ENCODE results near the gene ABCA3.
"Not testable (repeated sequence)": the region's sequence is repeated elsewhere in the genome, so short reads cannot be mapped to it uniquely, and the experiment has no call there.

Gene ABCA3

GRCh38 chr16:2251296-2252111 lies 89.0 kb downstream of the ABCA3 start, which contains the start of gene ECI1:
Gene ECI1 (minus strand): TSS chr16:2251587. CDS start chr16:2251566, 21 bp downstream.
- H3K9me3 Mint-ChIP-seq: no peaks in the 10 kb centered on the region
- H3K4me1 Mint-ChIP-seq (ENCODE audit: low read depth): peaks cover 2% of the 10 kb centered on the region

GRCh38 chr16:2250652-2251295 lies 89.8 kb downstream of the ABCA3 start:
- Mint-ChIP-seq H3K27ac (peak overlapping the region; percentile 91), H3K9me3 (no peaks in the 10 kb centered on the region), H3K4me3 (peak overlapping the region; percentile 94), H3K4me1 (ENCODE audit: low read depth) (peaks cover 2% of the 10 kb centered on the region), H3K36me3 (ENCODE audit: low read depth) (peaks cover 17% of the 10 kb centered on the region), H3K27me3 (ENCODE audit: low read depth) (no peaks in the 10 kb centered on the region)

More at GRCh38 chr16:2251296-2252111, 89.0 kb downstream of the ABCA3 start, which contains the start of gene ECI1:
- peak within 1 kb of the TSS; percentile 91 for H3K27ac Mint-ChIP-seq
- no peaks in the 10 kb centered on the region for H3K27me3 Mint-ChIP-seq (ENCODE audit: low read depth)
- H3K4me3 Mint-ChIP-seq: peak within 1 kb of the TSS; percentile 94
- H3K36me3 Mint-ChIP-seq (ENCODE audit: low read depth): peaks cover 24% of the 10 kb centered on the region

DNA sequence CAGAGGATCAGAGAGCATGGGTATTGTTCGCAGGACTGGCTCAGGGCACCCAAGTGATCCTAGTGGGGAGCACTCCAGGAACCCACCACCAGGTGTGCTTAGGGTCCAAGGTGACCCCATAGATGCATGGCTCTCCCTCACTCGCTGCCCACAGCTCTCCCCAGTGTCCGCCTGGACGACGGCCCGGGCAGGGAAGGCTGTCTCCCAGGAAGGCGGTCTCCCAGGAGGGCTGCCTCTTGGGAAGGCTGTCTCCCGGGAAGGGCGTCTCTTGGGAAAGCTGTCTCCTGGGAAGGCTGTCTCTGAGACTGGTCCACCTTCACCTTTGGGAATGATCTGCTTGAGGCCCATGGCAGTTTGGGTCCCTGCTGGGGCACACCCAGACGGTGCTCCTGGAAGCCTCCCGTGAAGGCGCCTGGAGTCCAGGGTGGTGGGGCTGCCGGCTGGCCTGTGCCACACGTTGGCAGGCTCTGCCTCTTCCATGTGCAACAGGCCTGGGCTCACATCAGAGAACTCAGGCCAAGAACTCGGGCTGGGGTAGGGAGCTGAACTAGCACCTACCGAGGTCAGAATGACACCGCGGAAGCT lies 94.1 kb downstream of the ABCA3 start:
- peaks cover 3% of the 10 kb centered on the region for H3K36me3 Mint-ChIP-seq (ENCODE audit: low read depth)
- H3K4me1 Mint-ChIP-seq (ENCODE audit: low read depth): peaks cover 2% of the 10 kb centered on the region
- H3K9me3 Mint-ChIP-seq: no peaks in the 10 kb centered on the region
- no peak overlapping the region for H3K27ac Mint-ChIP-seq
- no peaks in the 10 kb centered on the region for H3K27me3 Mint-ChIP-seq (ENCODE audit: low read depth)
- no peak overlapping the region for H3K4me3 Mint-ChIP-seq

- H3K27me3 Mint-ChIP-seq (ENCODE audit: low read depth): no peaks in the 10 kb centered on the region
- H3K27ac Mint-ChIP-seq: no peak overlapping the region
- H3K4me1 Mint-ChIP-seq (ENCODE audit: low read depth): no peaks in the 10 kb centered on the region
- H3K4me3 Mint-ChIP-seq: no peak overlapping the region
- no peaks in the 10 kb centered on the region for H3K9me3 Mint-ChIP-seq
- peaks cover 3% of the 10 kb centered on the region for H3K36me3 Mint-ChIP-seq (ENCODE audit: low read depth)
Measured at GRCh38 chr16:2244926-2245795, 95.4 kb downstream of the ABCA3 start.

DNA sequence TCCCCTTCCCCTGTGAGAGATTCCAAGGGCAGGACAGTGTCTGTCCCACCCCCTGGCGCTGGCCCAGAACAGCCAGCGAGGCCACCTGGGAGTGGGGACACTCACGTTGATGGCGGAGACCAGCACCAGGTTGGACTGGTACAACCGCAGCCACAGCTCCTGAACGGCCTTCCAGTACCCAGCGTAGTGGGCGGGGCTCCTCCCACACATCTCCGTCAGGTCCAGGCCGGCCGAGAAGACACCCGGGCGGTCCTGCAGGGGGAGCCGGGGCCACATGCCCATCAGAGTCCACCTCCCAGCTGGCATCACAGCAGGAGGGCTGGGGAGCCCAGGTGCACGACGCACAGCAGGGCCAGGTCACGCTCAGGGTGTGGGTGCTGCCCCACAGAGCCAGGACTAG lies 96.2 kb downstream of the ABCA3 start:
- H3K36me3 Mint-ChIP-seq (ENCODE audit: low read depth): peaks cover 5% of the 10 kb centered on the region
- no peaks in the 10 kb centered on the region for H3K4me1 Mint-ChIP-seq (ENCODE audit: low read depth)

DNA sequence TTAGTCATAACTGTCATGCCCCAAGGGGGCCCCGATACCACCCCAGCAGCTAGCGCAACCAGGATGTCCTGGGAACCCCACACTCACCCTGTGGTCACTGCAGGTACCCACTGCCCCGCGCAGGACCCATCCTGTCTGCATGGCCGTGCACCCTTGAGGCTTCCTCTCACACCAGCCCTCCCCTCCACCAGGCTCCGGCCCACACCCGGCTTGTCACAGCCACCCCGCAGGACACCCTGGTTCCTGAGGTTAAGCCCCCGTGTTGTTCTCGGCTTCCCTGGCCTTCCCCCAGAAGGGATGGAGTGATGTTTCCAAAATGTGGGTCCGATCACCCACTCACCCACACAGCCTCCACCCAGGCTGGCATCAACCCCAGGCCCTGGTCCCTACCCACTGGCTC lies 96.7 kb downstream of the ABCA3 start:
- Mint-ChIP-seq H3K4me1 (ENCODE audit: low read depth) (no peaks in the 10 kb centered on the region), H3K27ac (no peak overlapping the region), H3K4me3 (no peak overlapping the region), H3K9me3 (no peaks in the 10 kb centered on the region), H3K27me3 (ENCODE audit: low read depth) (no peaks in the 10 kb centered on the region), H3K36me3 (ENCODE audit: low read depth) (peaks cover 5% of the 10 kb centered on the region)

More for the DNA sequence above, 96.2 kb downstream of the ABCA3 start:
- H3K27me3 Mint-ChIP-seq (ENCODE audit: low read depth): no peaks in the 10 kb centered on the region
- no peaks in the 10 kb centered on the region for H3K9me3 Mint-ChIP-seq
- no peak overlapping the region for H3K4me3 Mint-ChIP-seq
- H3K27ac Mint-ChIP-seq: no peak overlapping the region

DNA sequence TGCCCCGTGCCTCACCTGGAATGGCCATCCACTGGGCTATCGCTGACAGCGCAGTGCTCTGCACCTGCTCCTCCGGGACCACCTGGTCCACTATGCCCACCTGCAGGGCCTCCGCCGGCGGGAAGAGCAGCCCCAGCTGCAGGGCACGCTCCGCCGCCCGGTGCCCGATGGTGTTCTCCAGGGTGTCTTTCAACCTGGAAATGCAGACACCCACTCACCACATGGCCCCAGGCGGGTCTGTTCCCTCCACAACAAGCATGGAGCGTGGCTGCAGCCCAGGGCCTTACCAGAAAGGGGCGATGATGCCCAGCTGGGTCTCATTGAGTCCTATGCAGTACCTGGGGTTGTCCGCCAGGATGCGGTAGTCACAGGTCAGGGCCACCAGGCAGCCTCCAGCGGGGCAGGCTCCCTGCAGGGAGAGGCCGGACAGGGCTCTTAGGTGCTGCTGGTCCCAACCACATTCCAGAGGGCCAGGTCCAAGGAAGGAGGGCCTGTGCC lies 97.4 kb downstream of the ABCA3 start:
- Mint-ChIP-seq H3K27ac (no peak overlapping the region), H3K36me3 (ENCODE audit: low read depth) (peaks cover 5% of the 10 kb centered on the region), H3K4me1 (ENCODE audit: low read depth) (no peaks in the 10 kb centered on the region), H3K9me3 (no peaks in the 10 kb centered on the region), H3K4me3 (no peak overlapping the region), H3K27me3 (ENCODE audit: low read depth) (no peaks in the 10 kb centered on the region)

DNA sequence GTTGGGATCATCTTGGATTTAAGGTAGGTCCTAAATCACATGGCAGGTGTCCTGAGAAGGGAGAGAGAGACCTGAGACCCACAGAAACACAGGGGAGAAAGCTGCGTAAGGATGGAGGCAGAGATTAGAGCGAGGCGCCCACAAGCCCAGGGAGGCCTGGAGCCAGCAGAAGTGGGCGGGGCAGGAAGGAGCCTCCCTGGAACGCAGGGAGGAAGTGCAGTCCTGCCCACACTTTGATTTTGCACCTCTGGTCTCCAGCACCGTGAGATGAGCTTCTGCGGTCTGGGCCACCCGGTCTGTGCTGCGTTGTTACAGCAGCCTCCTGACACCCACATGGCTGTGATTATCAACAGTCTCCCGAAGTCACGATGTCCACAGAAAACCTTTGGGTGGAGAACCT lies 97.9 kb downstream of the ABCA3 start:
- Mint-ChIP-seq H3K36me3 (ENCODE audit: low read depth) (peaks cover 5% of the 10 kb centered on the region), H3K9me3 (no peaks in the 10 kb centered on the region), H3K4me1 (ENCODE audit: low read depth) (no peaks in the 10 kb centered on the region), H3K4me3 (no peak overlapping the region), H3K27me3 (ENCODE audit: low read depth) (no peaks in the 10 kb centered on the region), H3K27ac (no peak overlapping the region)

GRCh38 chr16:2240331-2240730 lies 100.2 kb downstream of the ABCA3 start:
- not testable (repeated sequence) for H3K36me3 Mint-ChIP-seq (ENCODE audit: low read depth); H3K27ac Mint-ChIP-seq; H3K4me3 Mint-ChIP-seq; H3K4me1 Mint-ChIP-seq (ENCODE audit: low read depth); H3K27me3 Mint-ChIP-seq (ENCODE audit: low read depth); H3K9me3 Mint-ChIP-seq

GRCh38 chr16:2238838-2239675 lies 101.5 kb downstream of the ABCA3 start:
- Mint-ChIP-seq H3K27me3 (ENCODE audit: low read depth) (no peaks in the 10 kb centered on the region), H3K4me1 (ENCODE audit: low read depth) (no peaks in the 10 kb centered on the region), H3K4me3 (no peak overlapping the region), H3K27ac (no peak overlapping the region), H3K9me3 (no peaks in the 10 kb centered on the region), H3K36me3 (ENCODE audit: low read depth) (peaks cover 8% of the 10 kb centered on the region)

DNA sequence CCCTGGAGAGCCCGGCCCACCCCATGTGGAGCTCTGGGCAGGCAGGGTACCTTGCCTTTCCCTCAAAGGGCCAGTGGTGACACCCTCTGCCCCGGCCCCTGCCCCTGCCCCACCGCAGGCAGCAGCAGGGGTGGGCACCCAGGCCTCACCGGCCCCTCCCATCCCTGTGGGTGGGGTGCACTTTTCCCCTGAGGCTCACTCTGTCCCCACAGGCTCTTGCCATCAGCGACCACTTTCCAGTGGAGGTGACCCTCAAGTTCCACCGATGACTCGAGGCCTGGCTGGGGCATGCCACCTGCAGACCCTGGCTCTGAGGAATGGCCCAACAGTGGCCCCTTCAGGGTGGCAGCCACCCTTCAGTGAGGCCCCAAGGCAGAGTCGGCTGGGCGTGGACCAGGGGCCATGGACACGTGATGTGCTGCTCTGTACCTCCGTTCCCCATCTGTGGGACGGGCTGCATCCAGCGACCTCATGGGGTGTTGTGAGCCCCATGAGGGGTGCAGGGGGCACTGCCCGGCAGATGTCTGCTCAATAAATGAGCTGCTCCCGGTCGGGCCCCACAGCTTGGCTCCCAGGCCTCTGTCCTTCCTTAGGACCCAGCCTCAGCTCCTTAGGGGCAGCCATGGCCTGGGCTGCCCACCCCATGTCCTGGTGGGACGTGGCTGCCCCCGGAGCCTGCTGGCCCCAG lies 102.2 kb downstream of the ABCA3 start:
- Mint-ChIP-seq H3K9me3 (no peaks in the 10 kb centered on the region), H3K27ac (no peak overlapping the region), H3K27me3 (ENCODE audit: low read depth) (no peaks in the 10 kb centered on the region), H3K4me1 (ENCODE audit: low read depth) (no peaks in the 10 kb centered on the region), H3K36me3 (ENCODE audit: low read depth) (peaks cover 8% of the 10 kb centered on the region), H3K4me3 (no peak overlapping the region)

- no peak overlapping the region for H3K27ac Mint-ChIP-seq
- no peaks in the 10 kb centered on the region for H3K4me1 Mint-ChIP-seq (ENCODE audit: low read depth)
- no peaks in the 10 kb centered on the region for H3K27me3 Mint-ChIP-seq (ENCODE audit: low read depth)
- no peaks in the 10 kb centered on the region for H3K9me3 Mint-ChIP-seq
- H3K36me3 Mint-ChIP-seq (ENCODE audit: low read depth): peaks cover 8% of the 10 kb centered on the region
- no peak overlapping the region for H3K4me3 Mint-ChIP-seq
Measured at GRCh38 chr16:2237493-2238149, 102.9 kb downstream of the ABCA3 start.

DNA sequence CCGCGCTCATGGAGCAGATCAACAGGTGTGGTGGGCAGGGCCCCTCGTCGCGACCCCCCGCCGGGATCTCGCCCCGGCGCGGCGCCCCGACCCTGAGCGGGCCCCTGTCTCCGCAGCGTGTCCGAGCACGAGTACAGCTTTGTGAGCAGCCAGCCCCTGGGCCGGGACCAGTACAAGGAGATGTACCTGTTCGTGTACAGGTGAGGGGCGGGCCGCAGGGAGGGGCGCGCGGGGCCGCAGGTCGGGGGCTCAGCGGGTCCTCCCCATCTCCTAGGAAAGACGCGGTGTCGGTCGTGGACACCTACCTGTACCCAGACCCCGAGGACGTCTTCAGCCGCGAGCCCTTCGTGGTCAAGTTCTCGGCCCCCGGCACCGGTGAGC lies 103.4 kb downstream of the ABCA3 start:
- Mint-ChIP-seq H3K27me3 (ENCODE audit: low read depth) (no peaks in the 10 kb centered on the region), H3K36me3 (ENCODE audit: low read depth) (peaks cover 5% of the 10 kb centered on the region), H3K4me1 (ENCODE audit: low read depth) (no peaks in the 10 kb centered on the region), H3K4me3 (no peak overlapping the region), H3K27ac (no peak overlapping the region), H3K9me3 (no peaks in the 10 kb centered on the region)
